ENCODE results near the gene CTSD. TPM values are rescaled to one million over a fixed set of nuclear protein-coding genes. Genes with fewer than 3 reads are reported as not detected.

Gene CTSD
- total RNA-seq, 1 experiment from 2014 or later = 234 TPM

DNA sequence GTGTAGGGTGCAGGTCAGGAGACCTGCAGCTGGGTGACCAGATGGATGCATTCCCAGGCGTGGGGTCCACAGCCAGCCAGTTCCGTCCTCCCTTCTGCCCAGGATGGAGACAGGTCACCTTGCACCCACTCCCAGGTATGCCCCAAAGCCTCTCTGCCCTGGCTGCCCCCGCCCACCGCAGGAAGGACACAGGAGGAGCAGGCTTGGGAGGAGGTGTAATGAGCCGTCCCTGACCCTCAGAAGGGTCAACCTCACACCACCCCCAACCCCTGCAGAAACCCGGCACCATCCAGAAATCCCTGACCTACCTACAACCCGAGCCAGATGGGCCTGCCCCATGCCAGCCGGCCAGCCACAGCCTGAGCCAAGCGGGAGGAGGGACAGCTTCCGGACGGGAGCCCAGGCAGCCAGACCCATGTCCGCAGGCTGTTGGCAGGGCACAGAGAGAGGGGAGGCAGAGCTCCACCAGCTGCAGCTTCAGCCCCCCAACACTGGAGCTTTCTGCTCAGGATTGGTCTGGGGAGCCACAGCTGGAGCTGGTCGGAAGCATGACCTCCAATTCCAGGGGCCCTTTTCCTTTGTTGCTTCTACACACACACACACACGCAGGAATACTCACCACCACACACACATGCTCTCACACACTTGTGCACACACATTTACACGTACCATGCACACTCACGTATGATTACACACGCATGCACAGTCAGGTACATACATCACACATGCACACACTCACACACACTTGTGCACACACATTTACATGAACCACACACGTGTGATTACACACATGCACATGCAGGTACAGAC is 18.6 kb downstream of the CTSD start:
- Histone ChIP-seq H3K4me3 (no peak overlapping the region), H3K27me3 (peaks cover 12% of the 10 kb centered on the region), H3K36me3 (no peaks in the 10 kb centered on the region), H3K9me3 (no peaks in the 10 kb centered on the region)
- no peak for DNase-seq

DNA sequence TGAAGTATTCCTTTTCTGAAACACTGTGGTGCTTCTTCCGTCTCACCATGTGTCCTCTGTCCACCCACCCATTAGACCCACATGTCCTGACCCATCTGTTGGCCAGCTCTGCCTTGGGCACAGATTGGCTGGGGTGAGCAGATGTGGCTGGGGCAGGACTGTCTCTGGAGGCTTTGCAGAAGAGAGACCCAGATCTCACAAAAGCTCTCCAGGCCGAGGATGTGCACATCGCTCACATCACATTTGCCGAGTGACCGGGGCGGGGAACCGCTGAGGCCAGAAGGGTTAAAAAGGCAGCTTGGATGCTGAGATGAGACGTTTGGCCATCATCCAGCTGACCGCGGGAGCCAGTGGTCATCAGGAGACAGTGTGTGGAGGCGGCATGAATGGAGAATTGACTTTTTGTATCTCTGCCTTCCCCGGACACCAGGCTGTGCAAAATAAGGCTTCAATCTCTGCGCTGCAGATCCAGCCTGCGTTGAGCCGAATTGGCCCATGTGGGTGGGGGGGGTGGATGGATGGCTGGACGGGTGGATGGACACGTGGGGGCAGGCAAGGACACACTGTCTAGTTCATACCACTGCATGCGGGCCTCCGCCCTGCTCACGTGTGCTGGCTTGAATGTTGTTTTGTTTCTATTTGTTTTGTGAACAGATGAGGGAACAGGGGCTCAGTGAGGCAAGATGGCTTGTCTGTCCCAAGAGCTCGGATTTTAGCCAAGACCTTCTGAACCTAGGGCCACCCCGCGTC is 19.4 kb downstream of the CTSD start:
- Histone ChIP-seq H3K9me3 (no peaks in the 10 kb centered on the region), H3K27me3 (peaks cover 12% of the 10 kb centered on the region), H3K36me3 (no peaks in the 10 kb centered on the region), H3K4me3 (no peak overlapping the region)
- no peak for DNase-seq

DNA sequence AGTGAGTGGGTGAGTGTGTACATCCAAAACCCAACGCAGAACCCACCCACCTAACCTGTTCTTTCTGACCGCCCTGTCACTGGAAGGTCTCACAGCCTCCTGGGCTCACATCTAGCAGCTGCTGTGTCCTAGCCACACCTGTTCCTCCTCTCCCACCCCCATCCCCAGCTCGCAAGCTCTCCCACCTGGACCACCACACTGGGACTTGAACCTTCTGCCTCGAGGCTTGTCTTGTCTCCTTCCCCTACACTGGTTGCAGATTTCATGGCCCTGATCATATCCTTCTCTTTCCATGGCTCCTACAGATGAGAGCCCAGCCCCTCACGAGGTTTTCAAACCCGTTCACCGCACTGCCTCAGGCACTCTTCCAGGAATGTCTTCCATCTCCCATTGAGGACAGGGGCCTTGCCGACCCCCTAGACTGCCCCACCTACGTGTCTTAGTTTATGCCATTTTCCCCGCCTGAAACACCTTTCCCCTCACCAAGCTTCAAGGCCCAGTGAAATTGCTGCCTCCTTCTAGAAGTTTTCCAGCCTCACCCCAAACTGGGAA is 20.1 kb downstream of the CTSD start:
- no peaks in the 10 kb centered on the region for H3K9me3 ChIP-seq
- no peaks in the 10 kb centered on the region for H3K36me3 ChIP-seq
- no peak overlapping the region for H3K4me3 ChIP-seq
- DNase-seq = no peak
- peaks cover 9% of the 10 kb centered on the region for H3K27me3 ChIP-seq

DNA sequence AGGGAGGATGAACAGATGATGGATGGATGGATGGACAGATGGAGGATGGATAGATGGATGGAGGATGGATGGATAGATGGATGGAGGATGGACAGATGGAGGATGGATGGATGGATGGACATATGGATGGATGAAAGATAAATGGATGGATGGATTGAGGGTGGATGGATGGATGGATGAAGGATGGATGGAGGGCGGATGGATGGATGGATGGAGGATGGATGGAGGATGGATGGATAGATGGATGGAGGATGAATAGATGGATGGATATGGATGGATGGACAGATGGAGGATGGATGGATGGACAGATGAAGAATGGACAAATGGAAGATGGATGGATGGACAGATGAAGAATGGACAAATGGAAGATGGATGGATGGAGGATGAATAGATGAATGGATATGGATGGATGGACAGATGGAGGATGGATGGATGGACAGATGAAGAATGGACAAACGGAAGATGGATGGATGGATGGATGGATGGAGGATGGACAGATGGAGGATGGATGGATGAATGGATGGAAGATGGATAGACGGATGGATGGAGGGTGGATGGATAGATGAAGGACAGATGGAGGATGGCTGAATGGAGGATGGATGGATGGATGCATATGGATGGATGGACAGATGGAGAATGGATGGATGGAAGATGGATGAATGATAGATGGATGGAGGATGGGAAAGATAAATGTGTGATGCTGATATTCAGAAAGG is 20.7 kb downstream of the CTSD start:
- Histone ChIP-seq H3K4me3 (no peak overlapping the region), H3K36me3 (no peaks in the 10 kb centered on the region), H3K27me3 (peaks cover 7% of the 10 kb centered on the region; the same call in 1 of the 2 replicates), H3K9me3 (peaks cover 3% of the 10 kb centered on the region; the same call in 1 of the 2 replicates)
- DNase-seq = no peak

DNA sequence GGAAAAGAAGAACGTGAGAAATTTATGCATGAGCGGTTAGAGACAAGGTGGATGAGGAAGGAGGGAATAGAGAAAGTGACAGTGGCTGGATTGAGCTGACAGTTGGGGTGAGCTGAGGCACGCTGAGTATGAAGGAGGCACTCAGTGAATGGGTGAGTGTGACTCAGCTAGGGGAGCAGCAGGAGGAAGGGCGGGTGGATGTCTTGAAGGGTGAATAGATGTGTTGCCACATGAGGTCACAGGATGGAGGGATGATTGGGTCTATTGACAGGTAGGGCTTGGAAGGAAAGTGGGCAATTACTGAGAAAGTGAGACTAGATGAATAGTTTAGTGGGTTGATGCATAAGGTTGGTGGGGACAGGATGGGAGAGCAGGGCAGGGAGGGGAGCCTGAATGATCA is 21.4 kb downstream of the CTSD start:
- H3K36me3 ChIP-seq = no peaks in the 10 kb centered on the region
- peaks cover 11% of the 10 kb centered on the region; the same call in 1 of the 2 replicates for H3K27me3 ChIP-seq
- no peak for DNase-seq
- peaks cover 7% of the 10 kb centered on the region for H3K9me3 ChIP-seq
- H3K4me3 ChIP-seq = no peak overlapping the region

DNA sequence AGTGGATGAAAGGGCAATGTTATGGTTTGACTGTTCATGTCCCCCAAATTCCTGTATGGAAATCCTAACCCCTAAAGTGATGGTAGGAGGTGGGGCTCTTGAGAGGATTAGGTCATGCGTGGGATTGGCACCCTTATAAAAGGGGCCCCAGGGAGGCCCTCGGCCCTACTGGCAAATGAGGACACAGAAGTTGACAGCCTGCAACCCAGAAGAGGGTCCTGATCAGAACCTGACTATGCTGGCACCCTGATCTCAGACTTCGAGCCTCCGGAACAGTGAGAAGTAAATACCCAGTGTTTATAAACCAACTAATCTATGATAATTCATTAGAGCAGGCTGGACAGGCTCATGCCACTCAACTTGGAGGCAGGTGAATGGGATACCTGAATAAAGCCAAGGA is 22.0 kb downstream of the CTSD start:
- H3K9me3 ChIP-seq = peaks cover 13% of the 10 kb centered on the region
- no peak for DNase-seq
- no peak overlapping the region for H3K4me3 ChIP-seq
- peaks cover 14% of the 10 kb centered on the region; the same call in 1 of the 2 replicates for H3K27me3 ChIP-seq
- no peaks in the 10 kb centered on the region for H3K36me3 ChIP-seq

DNA sequence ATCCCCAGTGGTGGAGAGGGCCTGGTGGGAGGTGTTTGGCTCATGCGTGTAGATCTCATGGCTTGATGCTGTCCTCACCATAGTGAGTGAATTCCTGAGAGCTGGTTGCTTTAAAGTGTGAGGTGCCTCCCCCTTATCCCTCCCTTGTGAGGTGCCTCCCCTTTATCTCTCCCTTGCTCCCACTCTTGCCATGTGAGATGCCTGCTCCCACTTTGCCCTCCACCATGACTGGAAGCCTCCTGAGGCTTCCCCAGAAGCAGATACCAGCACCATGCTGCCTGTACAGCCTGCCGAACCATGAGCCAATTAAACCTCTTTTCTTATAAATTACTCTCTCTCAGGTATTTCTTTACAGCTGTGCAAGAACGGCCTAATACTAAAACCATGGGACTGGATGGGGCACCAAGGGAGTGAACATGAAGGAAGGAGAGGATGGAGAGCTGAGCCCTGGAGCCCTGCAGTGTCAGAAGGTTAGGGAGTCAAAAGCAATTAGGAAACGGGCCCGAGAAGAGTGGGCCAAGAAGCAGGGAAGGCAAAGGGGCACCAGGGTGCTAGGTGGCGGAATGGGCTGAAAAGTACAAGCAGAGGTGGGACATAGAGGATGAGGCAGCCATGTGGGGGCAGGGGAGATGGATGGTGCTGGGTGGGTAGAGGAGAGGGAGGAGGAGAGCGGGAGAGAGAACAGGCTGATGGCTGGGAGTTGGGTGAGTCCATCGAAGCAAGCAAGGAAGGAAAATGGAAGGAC is 22.8 kb downstream of the CTSD start:
- peaks cover 14% of the 10 kb centered on the region; the same call in 1 of the 2 replicates for H3K27me3 ChIP-seq
- no peak for DNase-seq
- H3K4me3 ChIP-seq = no peak overlapping the region
- H3K9me3 ChIP-seq = peaks cover 19% of the 10 kb centered on the region
- no peaks in the 10 kb centered on the region for H3K36me3 ChIP-seq

DNA sequence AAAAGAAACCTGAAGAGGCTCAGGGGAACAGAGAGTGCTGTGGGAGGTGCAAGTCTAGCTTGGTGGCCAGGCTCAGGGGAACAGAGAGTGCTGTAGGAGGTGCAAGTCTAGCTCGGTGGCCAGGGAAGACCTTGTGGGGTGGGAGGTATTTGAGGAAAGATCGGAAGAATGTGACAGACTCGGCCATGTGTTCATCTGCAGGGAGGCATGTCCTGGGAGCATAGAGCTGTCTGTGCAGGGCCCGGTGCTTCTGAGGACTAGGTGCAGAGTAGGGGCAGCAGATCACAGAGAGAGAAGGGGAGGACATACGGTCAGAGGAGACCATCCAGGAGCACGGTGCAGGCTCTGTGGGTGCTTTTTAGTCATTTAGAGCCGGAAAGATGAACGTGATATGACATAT is 24.2 kb downstream of the CTSD start:
- H3K27me3 ChIP-seq = peaks cover 16% of the 10 kb centered on the region; the same call in 1 of the 2 replicates
- H3K36me3 ChIP-seq = no peaks in the 10 kb centered on the region
- H3K9me3 ChIP-seq = peaks cover 19% of the 10 kb centered on the region
- no peak for DNase-seq
- no peak overlapping the region for H3K4me3 ChIP-seq

DNA sequence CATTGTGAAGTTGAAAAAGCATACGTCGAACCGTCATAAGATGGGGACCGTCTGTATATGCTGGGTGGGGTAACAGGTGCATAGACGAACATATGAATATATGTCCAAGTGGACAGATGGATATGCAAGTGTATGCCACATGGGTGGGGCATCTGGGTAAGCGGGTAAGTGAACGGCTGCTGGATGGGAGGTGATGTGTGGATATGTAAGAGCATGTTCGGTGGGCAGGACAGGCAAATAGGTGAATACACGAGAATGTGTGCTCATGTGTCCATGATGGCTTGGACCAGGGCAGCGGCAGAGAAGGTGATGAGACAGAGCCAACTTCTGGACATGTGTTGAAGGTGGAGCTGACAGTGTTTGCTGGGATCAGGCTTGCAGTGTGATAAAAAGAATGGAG is 25.3 kb downstream of the CTSD start:
- Histone ChIP-seq H3K27me3 (peaks cover 16% of the 10 kb centered on the region; the same call in 1 of the 2 replicates), H3K9me3 (peaks cover 19% of the 10 kb centered on the region), H3K4me3 (no peak overlapping the region), H3K36me3 (no peaks in the 10 kb centered on the region)
- DNase-seq = no peak

DNA sequence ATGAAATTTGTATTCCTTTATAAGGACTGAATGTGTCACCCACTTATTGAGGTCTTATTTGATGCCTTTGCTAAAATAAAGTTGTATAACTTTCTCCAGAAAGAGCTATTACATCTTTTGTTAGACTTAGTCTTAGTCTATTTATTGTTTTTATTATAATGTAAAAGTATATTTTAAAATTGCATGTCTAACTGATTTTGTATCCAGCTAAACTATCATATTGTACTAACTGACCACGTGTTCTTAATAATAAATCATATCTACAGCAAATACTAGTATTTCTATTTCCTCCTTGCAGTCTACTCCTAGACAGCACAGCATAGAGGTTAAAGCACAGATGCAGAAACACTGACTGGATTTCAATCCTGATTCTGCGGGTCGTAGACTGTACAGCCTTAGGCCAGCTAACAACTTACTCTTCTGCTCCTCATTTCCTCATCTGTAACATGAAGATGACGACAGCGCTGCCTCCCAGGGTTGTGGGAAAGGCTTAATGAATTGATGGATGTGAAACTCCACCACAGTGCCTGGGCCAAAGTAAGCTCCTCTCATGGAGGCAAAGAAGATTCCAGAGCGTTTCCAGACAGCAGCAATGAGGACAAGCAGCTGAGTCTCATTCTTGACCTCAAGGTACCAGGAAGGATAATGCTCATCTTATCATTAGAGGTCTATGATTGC is 26.5 kb downstream of the CTSD start:
- Histone ChIP-seq H3K4me3 (no peak overlapping the region), H3K9me3 (peaks cover 19% of the 10 kb centered on the region), H3K27me3 (peaks cover 16% of the 10 kb centered on the region; the same call in 1 of the 2 replicates), H3K36me3 (no peaks in the 10 kb centered on the region)
- DNase-seq = no peak

DNA sequence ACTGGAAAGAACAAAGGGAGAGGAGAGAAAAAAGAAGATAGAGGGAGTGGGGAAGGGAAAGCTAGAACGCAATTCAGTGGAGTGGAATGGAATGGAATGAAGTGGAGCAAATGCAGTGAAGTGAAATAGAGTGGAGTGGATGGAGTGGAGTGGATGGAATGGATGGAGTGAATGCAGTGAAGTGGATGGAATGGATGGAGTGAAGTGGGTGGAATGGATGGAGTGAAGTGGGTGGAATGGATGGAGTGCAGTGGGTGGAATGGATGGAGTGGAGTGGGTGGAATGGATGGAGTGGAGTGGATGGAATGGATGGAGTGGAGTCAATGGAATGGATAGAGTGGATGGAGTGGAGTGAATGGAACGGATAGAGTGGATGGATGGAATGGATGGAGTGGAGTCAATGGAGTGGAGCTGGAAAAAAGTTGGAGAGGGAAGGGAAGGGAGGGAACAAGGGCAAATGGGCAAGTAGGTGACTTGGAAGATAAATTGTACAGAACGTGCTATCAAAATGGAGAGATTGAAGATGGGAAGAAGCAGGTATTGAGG is 27.2 kb downstream of the CTSD start:
- Histone ChIP-seq H3K4me3 (no peak overlapping the region), H3K36me3 (no peaks in the 10 kb centered on the region), H3K27me3 (peaks cover 17% of the 10 kb centered on the region; the same call in 1 of the 2 replicates), H3K9me3 (peaks cover 19% of the 10 kb centered on the region)
- DNase-seq = no peak

DNA sequence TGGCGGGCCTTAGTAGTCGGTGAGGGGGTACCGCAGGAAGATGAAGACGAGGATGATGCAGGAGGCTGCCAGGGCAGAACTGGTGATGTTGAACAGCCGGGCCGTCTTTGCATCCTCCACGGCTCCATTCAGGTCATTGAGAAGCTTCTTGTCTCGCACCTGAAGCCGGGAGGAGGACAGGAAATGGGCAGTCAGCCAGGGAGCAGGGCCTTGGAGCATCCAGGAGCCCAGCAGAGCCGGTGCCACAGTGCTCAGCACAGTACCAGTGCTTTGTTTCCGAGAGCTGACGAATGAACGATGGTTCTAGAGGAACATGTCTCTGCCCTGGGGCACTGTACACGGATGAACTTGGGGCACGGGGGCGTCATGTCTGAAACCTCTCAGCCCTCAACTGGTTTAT is 28.5 kb downstream of the CTSD start:
- Histone ChIP-seq H3K4me3 (no peak overlapping the region), H3K9me3 (peaks cover 19% of the 10 kb centered on the region), H3K27me3 (peaks cover 16% of the 10 kb centered on the region; the same call in 1 of the 2 replicates), H3K36me3 (no peaks in the 10 kb centered on the region)
- DNase-seq = no peak

DNA sequence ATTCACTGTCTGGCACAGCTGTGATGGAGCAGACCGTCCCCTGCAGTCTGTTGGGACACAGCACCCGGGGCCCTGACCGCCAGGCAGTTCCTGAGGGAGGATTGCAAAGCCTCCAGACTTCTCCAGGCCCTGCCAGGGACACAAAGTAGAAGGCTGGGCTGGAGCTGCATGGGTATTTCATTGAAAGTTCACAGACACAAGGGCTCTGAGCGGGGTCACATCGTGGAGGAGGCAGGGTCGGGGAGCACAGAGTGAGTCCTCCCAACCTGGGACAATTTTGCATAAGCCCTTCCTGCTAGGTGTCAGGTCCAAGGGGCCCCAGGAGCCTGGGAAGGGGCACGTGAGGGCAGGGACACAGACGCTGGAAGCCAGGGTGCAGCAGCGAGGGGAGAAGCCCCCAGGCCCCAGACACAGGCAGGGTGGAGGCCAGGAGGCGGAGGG is 29.1 kb downstream of the CTSD start:
- H3K4me3 ChIP-seq = no peak overlapping the region
- H3K27me3 ChIP-seq = peaks cover 16% of the 10 kb centered on the region; the same call in 1 of the 2 replicates
- no peaks in the 10 kb centered on the region for H3K36me3 ChIP-seq
- H3K9me3 ChIP-seq = peaks cover 19% of the 10 kb centered on the region
- no peak for DNase-seq

DNA sequence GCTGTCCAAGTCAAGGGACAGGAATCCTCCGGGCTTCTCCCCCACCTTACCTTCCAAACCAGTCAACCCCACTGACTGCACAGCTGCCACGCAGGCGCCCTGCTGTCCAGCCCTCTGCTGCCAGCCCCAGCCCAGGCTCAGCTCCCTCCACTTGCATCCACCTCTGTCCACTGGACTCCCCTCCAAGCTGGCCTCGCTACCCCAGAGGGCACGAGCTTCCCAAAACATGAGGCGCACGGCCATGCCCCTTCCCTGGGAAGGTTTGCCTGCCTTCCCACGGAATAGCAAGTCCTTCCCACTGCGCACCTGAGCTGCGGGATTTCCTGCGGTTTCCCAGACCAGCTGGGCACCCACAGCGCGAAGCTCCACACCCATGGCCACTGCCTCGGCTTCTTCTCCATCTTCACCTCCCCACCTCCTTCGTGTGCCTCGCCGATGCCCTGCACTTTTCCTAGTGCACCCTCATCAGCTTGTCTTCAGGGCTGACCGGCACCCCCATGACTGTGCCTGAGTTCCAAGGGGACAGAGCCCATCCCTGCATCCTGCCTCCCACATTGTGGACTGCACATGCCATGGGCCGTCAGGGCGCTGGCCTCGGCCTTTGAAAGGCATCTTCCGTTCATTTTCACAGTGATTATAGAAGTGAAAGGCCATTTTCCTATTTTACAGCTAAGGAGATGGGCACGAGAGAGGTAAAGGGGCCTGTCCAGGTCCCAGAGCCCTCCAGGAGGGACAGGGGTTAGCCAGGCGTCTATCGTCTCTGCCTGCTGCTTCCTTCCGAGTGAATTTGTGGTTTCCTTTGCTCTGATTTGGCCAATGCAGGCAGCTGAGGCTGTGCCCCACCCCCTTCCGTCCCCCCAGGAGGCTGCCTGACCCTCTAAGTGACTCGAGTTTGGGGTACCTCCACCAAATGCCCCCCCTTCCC is 29.7 kb downstream of the CTSD start:
- Histone ChIP-seq H3K36me3 (no peaks in the 10 kb centered on the region), H3K27me3 (peaks cover 17% of the 10 kb centered on the region; the same call in 1 of the 2 replicates), H3K9me3 (peaks cover 19% of the 10 kb centered on the region), H3K4me3 (no peak overlapping the region)
- DNase-seq = no peak
